CD4-positive, alpha-beta memory T cell (primary cell): ENCODE data around the gene C20orf144. TPM values are rescaled to one million over a fixed set of nuclear protein-coding genes. Genes with fewer than 3 reads are reported as not detected.

Experiments used
- CTCF ChIA-PET: fragments of 350-600 bp; sonication (Branson Sonifier 250); formaldehyde crosslinking; loops from one replicate; lab custom pipeline; 2021; ENCODE audit warnings: inconsistent platforms; ENCODE audit not compliant: partially characterized antibody; lab: Charles Lee
- POLR2A ChIA-PET: fragments of 350-600 bp; sonication (Branson Sonifier 250); formaldehyde crosslinking; loops from one replicate; lab custom pipeline; 2021; ENCODE audit not compliant: partially characterized antibody; lab: Charles Lee
- DNase-seq, 5 donors: peaks; one replicate each; pipeline versions ENCODE4 v3.0.0 to v3.0.0-alpha.2; 2020 to 2022; ENCODE audit warnings: mixed read lengths in 1 of 5
- H3K27ac ChIP-seq: one replicate; pipeline ENCODE4 v1.7.0; 2013; ENCODE audit warnings: low read depth, low read length
- H3K27me3 ChIP-seq: 2 replicates; pipeline ENCODE4 v1.7.0; 2013; ENCODE audit warnings: mild to moderate bottlenecking, low read length, moderate library complexity; ENCODE audit not compliant: insufficient read depth
- H3K36me3 ChIP-seq: 2 replicates; pipeline ENCODE4 v1.7.0; 2013; ENCODE audit warnings: mild to moderate bottlenecking, low read length, moderate library complexity; ENCODE audit not compliant: insufficient read depth
- H3K4me1 ChIP-seq: 2 replicates; pipeline ENCODE4 v1.7.0; 2013; ENCODE audit warnings: mild to moderate bottlenecking, low read length, moderate library complexity; ENCODE audit not compliant: insufficient read depth
- H3K4me3 ChIP-seq, 2 donors: one replicate each; pipeline ENCODE4 v1.7.0; 2013; ENCODE audit warnings: low read length in 2 of 2, mild to moderate bottlenecking in 1 of 2
- H3K9me3 ChIP-seq, 2 donors: one replicate each; pipeline ENCODE4 v1.7.0; 2013; ENCODE audit warnings: low read length in 2 of 2, control low read depth in 1 of 2; ENCODE audit not compliant: control insufficient read depth in 1 of 2
- H3K27ac Mint-ChIP-seq, 7 donors: one replicate each; pipeline ENCODE4 v1.8.0; 2020 to 2021; ENCODE audit warnings: mixed read lengths in 7 of 7, mild to moderate bottlenecking in 6 of 7, inconsistent platforms in 3 of 7, moderate library complexity in 3 of 7
- H3K27me3 Mint-ChIP-seq, 2 donors: one replicate each; pipeline ENCODE4 v1.8.0; 2020 to 2021; ENCODE audit warnings: mixed read lengths in 2 of 2
- H3K36me3 Mint-ChIP-seq, 2 donors: one replicate each; pipeline ENCODE4 v1.8.0; 2020 to 2021; ENCODE audit warnings: mixed read lengths in 2 of 2, inconsistent platforms in 1 of 2, mild to moderate bottlenecking in 1 of 2
- H3K4me1 Mint-ChIP-seq, 4 donors: one replicate each; pipeline ENCODE4 v1.8.0; 2020 to 2021; ENCODE audit warnings: mixed read lengths in 4 of 4, mild to moderate bottlenecking in 1 of 4
- H3K4me3 Mint-ChIP-seq, 8 donors: one replicate each; pipeline ENCODE4 v1.8.0; 2020 to 2021; ENCODE audit warnings: mixed read lengths in 8 of 8, mild to moderate bottlenecking in 7 of 8, moderate library complexity in 6 of 8, inconsistent platforms in 3 of 8
- H3K9me3 Mint-ChIP-seq, 8 donors: one replicate each; pipeline ENCODE4 v1.8.0; 2020 to 2021; ENCODE audit warnings: mixed read lengths in 8 of 8, mild to moderate bottlenecking in 5 of 8, inconsistent platforms in 3 of 8, moderate library complexity in 1 of 8
- intact Hi-C: fragments of 100-400 bp; cut with micrococcal nuclease; formaldehyde crosslinking; loops from one replicate; pipeline ENCODE4 v1.15.1; 2023
- polyA plus RNA-seq, 2 donors: library from polyadenylated mRNA; unstranded; fragments of 300-500 nt; fragmentation: Illumina TruSeq; gene quantifications; one replicate each; pipeline ENCODE4 v1.2.3, GENCODE V29; 2021
- total RNA-seq, 2 experiments: library from RNA; stranded (reverse); gene quantifications; one replicate each; pipeline ENCODE4 v1.2.3, GENCODE V29; 2021

The C20orf144 gene
- total and polyA plus RNA-seq, 4 experiments from 2014 or later, result 0.61 TPM; not detected in 2

- H3K27ac ChIP-seq, result no peak overlapping the region
- Mint-ChIP-seq H3K36me3 (no peaks in the 10 kb centered on the region), H3K4me1 (peaks cover 3 to 14% (median 5%) of the 10 kb centered on the region in 4 donors), H3K27ac (no peak overlapping the region), H3K9me3 (no peaks in the 10 kb centered on the region), H3K27me3 (no peaks in the 10 kb centered on the region), H3K4me3 (no peak overlapping the region)
- intact Hi-C loops, result no loop called here
- no peak for DNase-seq
- H3K27me3 ChIP-seq, result no peaks in the 10 kb centered on the region
- ChIA-PET POLR2A (interaction anchor here (1.6 kb wide), 1 partner anchor 62 kb away, joined by 4 read pairs; the partner anchor contains the start of gene PXMP4), CTCF (no interaction called here)
- peaks cover 11% of the 10 kb centered on the region for H3K4me1 ChIP-seq
- H3K9me3 ChIP-seq, result no peaks in the 10 kb centered on the region
- H3K4me3 ChIP-seq, result no peak overlapping the region
- H3K36me3 ChIP-seq, result no peaks in the 10 kb centered on the region
Observed at GRCh38 chr20:33658510-33658909, 3.6 kb upstream of the C20orf144 start.

GRCh38 chr20:33658929-33659328 lies 3.2 kb upstream of the C20orf144 start:
- no peak overlapping the region for H3K4me3 Mint-ChIP-seq
- Histone ChIP-seq H3K9me3 (no peaks in the 10 kb centered on the region), H3K4me1 (peaks cover 14% of the 10 kb centered on the region), H3K4me3 (no peak overlapping the region), H3K36me3 (no peaks in the 10 kb centered on the region), H3K27ac (no peak overlapping the region), H3K27me3 (no peaks in the 10 kb centered on the region)
- ChIA-PET POLR2A (interaction anchor here (1.6 kb wide), 1 partner anchor 61 kb away, joined by 4 read pairs; the partner anchor contains the start of gene PXMP4), CTCF (no interaction called here)
- no peak for DNase-seq
- H3K9me3 Mint-ChIP-seq, result no peaks in the 10 kb centered on the region
- no peaks in the 10 kb centered on the region for H3K36me3 Mint-ChIP-seq
- H3K27me3 Mint-ChIP-seq, result no peaks in the 10 kb centered on the region
- no peak overlapping the region for H3K27ac Mint-ChIP-seq
- H3K4me1 Mint-ChIP-seq, result peaks cover 3 to 18% (median 6%) of the 10 kb centered on the region in 4 donors
- intact Hi-C loops, result no loop called here

DNA sequence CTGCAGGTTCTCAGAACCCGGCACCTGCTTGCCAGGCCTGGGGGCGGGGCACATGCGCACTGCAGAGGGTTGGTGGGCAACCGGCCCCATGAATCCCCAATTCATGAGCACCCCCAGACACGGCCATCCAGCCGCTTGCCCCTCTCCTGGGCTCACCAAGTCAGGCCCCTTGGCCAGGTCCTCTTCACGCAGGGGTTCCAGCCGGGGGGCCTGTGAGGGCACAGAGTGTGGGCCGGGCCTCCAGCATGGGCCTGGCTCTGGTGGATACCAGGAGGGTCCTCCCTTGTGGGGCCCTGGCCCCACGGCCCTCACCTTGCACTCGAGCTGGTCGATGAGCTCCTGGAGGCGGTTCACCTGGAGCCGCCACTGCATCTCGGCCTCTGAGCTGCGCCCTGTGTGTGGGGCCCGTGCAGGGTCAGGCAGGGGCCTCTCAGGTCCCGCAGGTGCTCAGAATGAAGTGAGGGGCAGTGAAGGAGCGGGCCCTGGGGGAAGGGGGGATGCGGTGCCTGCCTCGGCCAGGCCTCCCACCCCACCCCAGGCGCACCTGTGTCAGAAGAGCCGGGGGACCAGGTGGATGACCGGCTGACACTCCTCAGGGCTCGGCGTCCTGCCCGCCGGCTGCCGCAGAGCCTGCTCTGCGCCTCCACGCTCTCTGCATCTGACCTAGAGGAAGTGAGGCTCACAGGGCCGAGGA lies 2.6 kb upstream of the C20orf144 start:
- intact Hi-C loops, result no loop called here
- no peak for DNase-seq
- Histone ChIP-seq H3K4me3 (no peak overlapping the region), H3K27ac (no peak overlapping the region), H3K36me3 (no peaks in the 10 kb centered on the region), H3K4me1 (peaks cover 20% of the 10 kb centered on the region), H3K9me3 (no peaks in the 10 kb centered on the region), H3K27me3 (no peaks in the 10 kb centered on the region)
- CTCF ChIA-PET, result no interaction called here
- no peaks in the 10 kb centered on the region for H3K36me3 Mint-ChIP-seq
- no peak overlapping the region for H3K27ac Mint-ChIP-seq
- POLR2A ChIA-PET, result interaction anchor here (1.6 kb wide), 1 partner anchor 61 kb away, joined by 4 read pairs; the partner anchor contains the start of gene PXMP4
- no peaks in the 10 kb centered on the region for H3K27me3 Mint-ChIP-seq
- H3K4me3 Mint-ChIP-seq, result no peak overlapping the region
- H3K9me3 Mint-ChIP-seq, result no peaks in the 10 kb centered on the region
- H3K4me1 Mint-ChIP-seq, result peaks cover 6 to 23% (median 10%) of the 10 kb centered on the region in 4 donors

DNA sequence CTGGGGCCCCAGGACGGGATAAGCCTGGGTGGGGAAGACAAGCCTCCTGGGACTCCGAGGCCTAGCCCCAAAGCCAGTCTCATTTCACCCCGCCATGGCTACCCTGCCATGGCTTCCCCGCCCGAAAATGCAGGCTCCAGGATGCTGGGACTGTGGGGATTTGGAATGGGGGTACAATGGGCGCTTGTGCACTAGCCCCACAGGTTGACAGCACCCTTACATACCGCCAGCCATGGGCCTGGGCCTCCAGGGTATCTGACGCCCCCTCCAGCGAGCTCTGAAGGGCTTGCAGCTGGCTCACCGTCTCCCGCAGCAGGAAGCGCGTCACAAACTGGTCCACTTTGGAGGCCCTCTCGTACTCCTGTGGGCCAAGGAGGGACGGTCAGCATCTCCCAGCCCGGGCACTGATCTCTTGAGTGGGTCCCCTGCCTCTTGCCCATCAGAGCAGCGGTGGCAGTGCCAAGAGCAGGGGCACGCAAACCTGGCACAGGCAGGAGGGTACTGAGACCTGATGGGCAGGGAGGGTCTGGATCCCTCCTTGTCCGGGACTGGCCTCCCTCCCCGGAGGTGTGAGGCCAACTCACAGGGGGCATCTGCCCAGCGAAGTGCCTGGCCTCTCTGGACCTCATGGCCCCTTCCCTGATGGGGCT lies 2.0 kb upstream of the C20orf144 start:
- intact Hi-C loops, result no loop called here
- Mint-ChIP-seq H3K4me3 (no peak overlapping the region), H3K36me3 (no peaks in the 10 kb centered on the region), H3K9me3 (no peaks in the 10 kb centered on the region), H3K27ac (no peak overlapping the region), H3K4me1 (peaks cover 12 to 30% (median 16%) of the 10 kb centered on the region in 4 donors), H3K27me3 (no peaks in the 10 kb centered on the region)
- Histone ChIP-seq H3K27me3 (no peaks in the 10 kb centered on the region), H3K4me1 (peaks cover 25% of the 10 kb centered on the region), H3K36me3 (no peaks in the 10 kb centered on the region), H3K4me3 (no peak overlapping the region), H3K27ac (no peak overlapping the region), H3K9me3 (no peaks in the 10 kb centered on the region)
- no peak for DNase-seq
- CTCF ChIA-PET, result interaction anchor here (1.0 kb wide), 1 partner anchor 213 kb away, joined by 3 read pairs; no protein-coding TSS in a partner anchor
- POLR2A ChIA-PET, result interaction anchor here (1.1 to 1.6 kb wide), 2 partner anchors 60 kb away, joined by 3 to 4 read pairs; partner anchors contain the start of gene PXMP4

DNA sequence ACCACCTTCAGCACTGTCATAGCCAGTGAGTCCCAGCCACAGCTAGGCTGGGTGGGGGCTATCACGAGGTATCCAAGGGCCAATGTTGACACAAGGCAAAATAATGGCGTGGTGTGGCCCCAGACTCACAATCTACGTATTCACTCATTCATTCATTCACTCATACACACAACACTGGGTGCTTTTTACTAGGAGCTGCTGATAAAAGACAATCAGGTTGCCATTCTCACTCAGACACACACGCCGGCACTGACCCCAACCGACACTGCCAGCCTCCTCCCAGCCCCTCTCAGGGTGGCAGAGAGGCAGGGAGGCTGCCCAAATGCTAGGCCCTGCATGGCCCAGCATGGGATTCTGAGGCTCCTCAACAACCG lies 1.5 kb upstream of the C20orf144 start:
- H3K4me3 ChIP-seq, result no peak overlapping the region
- CTCF ChIA-PET, result interaction anchor here (1.0 kb wide), 1 partner anchor 214 kb away, joined by 3 read pairs; no protein-coding TSS in a partner anchor
- DNase-seq, result no peak
- H3K27ac Mint-ChIP-seq, result peak overlapping the region in 1 of 7 donors; percentile 42
- H3K9me3 ChIP-seq, result no peaks in the 10 kb centered on the region
- peaks cover 25% of the 10 kb centered on the region for H3K4me1 ChIP-seq
- H3K27ac ChIP-seq, result no peak overlapping the region
- no peaks in the 10 kb centered on the region for H3K36me3 Mint-ChIP-seq
- intact Hi-C loops, result no loop called here
- H3K4me3 Mint-ChIP-seq, result no peak overlapping the region
- peaks cover 14 to 35% (median 20%) of the 10 kb centered on the region in 4 donors for H3K4me1 Mint-ChIP-seq
- H3K36me3 ChIP-seq, result no peaks in the 10 kb centered on the region
- no peaks in the 10 kb centered on the region for H3K27me3 ChIP-seq
- POLR2A ChIA-PET, result interaction anchor here (1.1 kb wide), 1 partner anchor 60 kb away, joined by 3 read pairs; the partner anchor contains the start of gene PXMP4
- H3K27me3 Mint-ChIP-seq, result no peaks in the 10 kb centered on the region
- H3K9me3 Mint-ChIP-seq, result no peaks in the 10 kb centered on the region

DNA sequence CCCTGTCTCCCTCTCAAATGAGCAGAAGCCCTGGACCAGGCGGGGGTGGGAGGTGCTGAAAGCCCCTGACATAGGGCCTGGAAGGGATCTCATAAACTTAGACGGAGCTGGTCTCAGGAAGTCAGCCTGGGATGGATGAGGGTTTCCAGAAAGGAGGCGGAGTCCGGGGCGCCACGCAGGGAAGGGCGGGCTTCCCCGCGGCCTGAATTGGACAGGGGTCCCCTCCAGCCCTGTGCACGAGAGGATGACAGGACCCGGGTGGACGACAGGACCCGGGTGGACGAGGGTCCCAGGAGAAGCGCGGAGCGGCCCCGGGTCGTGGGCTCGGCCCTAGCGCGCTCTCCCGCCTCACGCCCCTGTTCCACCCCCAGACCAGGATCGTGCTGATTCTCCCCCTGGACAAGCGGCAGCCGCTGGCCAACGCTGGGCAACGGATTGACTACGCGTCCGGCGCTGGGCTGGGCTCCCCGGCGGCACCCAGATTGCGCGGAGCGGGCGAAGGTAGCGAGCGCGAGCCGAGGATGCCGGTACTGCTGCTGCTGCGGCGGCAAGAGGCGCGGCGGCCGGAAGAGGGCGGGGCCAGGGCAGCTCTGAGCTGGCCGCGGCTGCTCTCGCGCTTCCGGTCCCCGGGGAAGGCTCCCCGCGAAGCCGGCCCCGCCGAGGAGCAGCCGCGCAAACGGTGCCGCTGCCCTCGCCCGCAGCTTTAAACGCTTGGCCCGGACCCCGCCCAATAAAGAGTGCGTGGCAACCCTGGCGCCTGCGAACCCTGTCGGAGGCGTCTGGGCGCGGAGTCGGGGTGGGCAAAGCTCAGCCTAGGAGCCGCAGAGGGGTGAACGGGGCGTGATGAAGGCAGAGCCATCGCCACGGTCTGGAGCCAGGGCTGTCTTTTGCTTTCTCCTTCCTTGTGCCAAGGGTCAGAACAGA lies 1.3 kb downstream of the C20orf144 start:
- ChIA-PET POLR2A (interaction anchor here (0.6 to 9.7 kb wide), 25 partner anchors 9 to 449 kb away, joined by 3 to 122 read pairs (median 6); partner anchors contain the start of genes CBFA2T2, CDK5RAP1, EIF2S2 and NECAB3), CTCF (interaction anchor here (0.7 to 8.6 kb wide), 12 partner anchors 10 to 231 kb away, joined by 3 to 88 read pairs (median 4); partner anchors contain the start of gene CBFA2T2)
- Mint-ChIP-seq H3K4me3 (peak overlapping the region; percentile 82 to 89 (median 86)), H3K9me3 (no peaks in the 10 kb centered on the region), H3K36me3 (peaks cover 0 to 3% of the 10 kb centered on the region in 2 donors), H3K27ac (peak overlapping the region; percentile 88 to 98 (median 96)), H3K27me3 (no peaks in the 10 kb centered on the region), H3K4me1 (peaks cover 19 to 52% (median 33%) of the 10 kb centered on the region in 4 donors)
- Histone ChIP-seq H3K27ac (peak overlapping the region; percentile 82), H3K27me3 (no peaks in the 10 kb centered on the region), H3K4me1 (peaks cover 39% of the 10 kb centered on the region), H3K36me3 (no peaks in the 10 kb centered on the region), H3K9me3 (no peaks in the 10 kb centered on the region), H3K4me3 (peak overlapping the region; percentile 65 to 87)
- intact Hi-C loops, result loop anchor here (1.0 kb wide), 3 partner anchors 23 to 449 kb away; partner anchors contain the start of genes E2F1 and EIF2S2
- DNase-seq, result peak; percentile 80 to 84 (median 80)
